HG03064 (cell line): Measurements from ENCODE around the gene CCDC170.
A peak's percentile ranks its signal among the peaks of the same experiment; 100 is the strongest.
"Not testable (repeated sequence)": the region's sequence is repeated elsewhere in the genome, so short reads cannot be mapped to it uniquely, and the experiment has no call there.

Experiments
- ATAC-seq: cut with Tn5 transposase; IDR thresholded peaks from one replicate; pipeline ENCODE4 v1.9.1; 2021; ENCODE audit warnings: low read depth; ENCODE audit not compliant: unreplicated experiment

Gene CCDC170

DNA sequence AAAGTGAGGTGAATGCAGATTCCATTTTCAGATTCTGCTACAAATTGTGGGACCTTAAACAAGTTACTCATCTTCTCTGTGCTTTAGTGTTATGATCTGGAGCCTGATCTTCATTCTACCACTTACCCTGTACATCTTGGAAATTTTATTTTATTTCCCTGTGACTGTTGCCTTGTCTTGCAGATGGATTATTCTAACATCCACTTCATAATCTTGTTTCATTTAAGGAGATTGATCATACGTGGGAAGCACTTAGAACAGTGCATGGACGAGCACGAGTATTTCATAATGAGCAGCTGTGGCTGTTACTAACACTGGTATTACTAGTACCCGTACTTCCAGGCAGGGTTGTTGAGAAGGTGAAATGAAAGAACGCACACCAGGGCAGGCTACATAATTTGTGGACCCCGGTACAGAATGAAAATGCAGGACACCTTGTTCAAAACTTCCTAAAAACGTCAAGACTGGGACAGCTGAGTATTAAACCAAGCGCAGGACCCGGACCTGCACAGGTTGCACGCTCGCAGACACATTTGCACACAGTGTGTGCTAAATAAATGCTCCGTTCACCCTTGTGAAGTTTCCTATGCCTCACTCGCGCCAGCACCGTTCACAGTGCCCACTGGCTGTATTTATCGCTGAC is 535 bp upstream of the CCDC170 start:
- ATAC-seq, result no peak

- ATAC-seq, result no peak
Observed at GRCh38 chr6:151494235-151494935, 568 bp downstream of the CCDC170 start.

GRCh38 chr6:151494936-151495320 is 1.1 kb downstream of the CCDC170 start:
- no peak for ATAC-seq

GRCh38 chr6:151495380-151495779 is 1.6 kb downstream of the CCDC170 start:
- ATAC-seq, result no peak

DNA sequence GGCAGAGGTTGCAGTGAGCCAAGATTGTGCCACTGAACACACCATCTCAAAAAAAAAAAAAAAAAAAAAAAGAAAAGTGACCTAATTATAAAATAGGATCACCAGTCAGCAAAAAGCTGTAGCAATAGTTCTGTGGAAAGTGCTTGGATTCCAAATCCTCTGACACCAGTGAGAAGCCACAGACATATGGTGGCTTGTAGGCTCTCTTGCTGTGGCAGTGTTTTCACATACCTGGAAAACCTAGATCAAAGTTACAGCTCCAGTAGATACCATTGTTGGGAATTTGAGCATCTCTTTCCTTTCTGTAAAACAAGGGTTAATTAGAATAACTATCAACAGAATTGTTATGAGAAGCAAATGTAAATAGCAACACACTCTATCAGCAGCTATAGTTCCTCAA is 4.1 kb downstream of the CCDC170 start:
- ATAC-seq, result no peak

- peak; percentile 84 for ATAC-seq
Observed at GRCh38 chr6:151498327-151498726, 4.5 kb downstream of the CCDC170 start.

DNA sequence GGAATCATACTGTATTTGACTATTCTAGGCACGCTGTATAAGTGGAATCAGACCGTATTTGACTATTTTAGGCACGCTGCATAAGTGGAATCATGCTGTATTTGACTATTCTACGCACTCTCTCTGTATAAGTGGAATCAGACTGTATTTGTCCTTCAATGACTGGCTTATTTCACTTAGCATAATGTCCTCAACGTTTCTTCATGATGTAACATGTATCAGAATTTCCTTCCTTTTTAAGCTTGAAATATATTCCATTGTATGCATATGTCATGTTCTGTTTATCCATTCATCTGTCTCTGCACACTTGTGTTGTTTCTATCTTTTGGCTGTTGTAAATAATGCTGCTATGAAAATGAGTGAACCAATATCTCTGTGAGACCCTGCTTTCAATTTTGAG is 5.7 kb downstream of the CCDC170 start:
- ATAC-seq, result no peak

GRCh38 chr6:151501511-151502136 is 7.8 kb downstream of the CCDC170 start:
- no peak for ATAC-seq

- ATAC-seq, result no peak
Observed at GRCh38 chr6:151502499-151502898, 8.7 kb downstream of the CCDC170 start.

DNA sequence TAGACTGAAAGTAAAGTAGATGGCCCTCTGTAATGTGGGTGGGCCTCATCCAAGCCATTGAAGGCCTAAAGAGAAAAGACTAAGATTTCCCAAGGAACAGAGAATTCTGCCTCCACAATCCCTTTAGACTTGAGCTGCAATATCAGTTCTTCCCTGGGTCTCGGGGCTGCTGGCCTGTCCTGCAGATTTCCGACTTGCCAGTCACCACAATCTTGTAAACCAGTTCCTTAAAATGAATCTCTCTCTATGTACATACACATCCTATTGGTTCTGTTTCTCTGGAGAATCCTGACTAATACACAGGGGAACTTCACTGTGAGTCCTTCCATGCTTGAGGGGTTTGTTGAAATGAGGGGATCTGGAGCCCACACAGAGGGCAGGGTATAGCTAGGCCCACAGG is 12.9 kb downstream of the CCDC170 start:
- ATAC-seq, result no peak

DNA sequence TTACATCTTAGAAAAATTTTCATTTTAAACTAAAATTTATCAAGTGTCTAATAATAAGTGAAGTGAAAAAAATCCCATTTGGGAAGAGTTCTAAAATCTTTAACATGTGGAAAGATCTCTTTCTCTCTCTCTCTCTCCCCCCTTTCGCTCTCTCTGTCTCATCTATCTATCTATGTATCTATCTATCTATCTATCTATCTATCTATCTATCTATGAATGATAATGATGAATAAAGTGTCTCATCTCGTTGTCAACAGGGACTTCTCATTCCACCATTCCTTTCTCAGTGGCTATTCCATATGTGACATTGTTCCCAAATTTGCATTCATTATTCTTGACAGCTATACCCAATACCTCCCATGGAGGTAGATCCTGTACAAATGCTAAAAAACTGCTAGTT is 15.2 kb downstream of the CCDC170 start:
- no peak for ATAC-seq

GRCh38 chr6:151512481-151512880 is 18.7 kb downstream of the CCDC170 start:
- ATAC-seq, result no peak

DNA sequence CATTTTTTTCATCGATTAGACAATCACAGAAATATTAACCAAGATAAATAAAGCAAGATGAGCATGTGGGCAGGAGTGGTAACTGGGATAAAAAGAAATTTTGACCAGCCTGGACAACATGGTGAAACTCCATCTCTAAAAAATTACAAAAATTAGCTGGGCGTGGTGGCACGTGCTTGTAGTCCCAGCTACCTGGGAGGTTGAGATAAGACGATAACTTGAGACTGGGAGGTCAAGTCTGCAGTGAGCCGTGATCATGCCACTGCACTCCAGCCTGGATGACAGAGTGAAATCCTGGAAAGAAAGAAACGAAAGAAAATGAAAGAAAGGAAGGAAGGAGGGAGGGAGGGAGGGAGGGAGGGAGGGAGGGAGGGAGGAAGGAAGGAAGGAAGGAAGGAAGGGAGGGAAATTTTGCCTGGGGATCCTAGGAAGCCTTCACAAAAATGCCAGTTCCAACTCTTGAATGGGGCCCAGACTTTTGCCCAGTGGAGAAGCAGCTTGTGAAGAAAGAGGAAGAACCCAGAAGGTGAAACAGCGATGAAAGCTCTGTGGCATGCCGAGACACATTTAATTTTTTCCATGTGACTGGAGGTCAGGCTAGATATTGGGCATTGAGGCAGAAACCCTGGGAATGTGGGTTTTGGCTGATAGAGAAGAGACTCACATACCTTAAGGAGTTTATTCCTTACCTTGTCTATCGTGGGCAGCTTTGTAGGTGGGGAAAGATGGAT is 20.3 kb downstream of the CCDC170 start:
- ATAC-seq, result no peak

- ATAC-seq, result not testable (repeated sequence)
Observed at GRCh38 chr6:151518992-151519391, 25.2 kb downstream of the CCDC170 start.

DNA sequence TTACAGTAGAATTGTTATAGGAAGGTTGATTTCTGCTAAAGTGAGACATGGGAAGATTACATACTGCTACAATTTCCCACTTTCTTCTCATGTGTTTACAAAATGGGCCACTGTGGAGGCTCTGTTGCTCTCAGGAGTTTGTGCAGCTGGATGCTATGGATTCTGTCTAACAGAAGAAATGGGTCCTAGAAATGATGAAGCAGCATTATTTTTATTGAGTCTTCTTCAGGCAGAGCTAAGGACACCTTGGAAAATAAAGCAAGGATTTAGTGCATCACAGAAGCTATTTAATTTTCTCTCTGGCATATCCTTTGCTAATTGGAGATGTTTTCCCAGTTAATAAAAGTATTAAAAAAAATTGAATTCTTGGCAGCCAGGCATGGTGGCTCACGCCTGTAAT is 29.2 kb downstream of the CCDC170 start:
- no peak for ATAC-seq

- no peak for ATAC-seq
Observed at GRCh38 chr6:151524059-151524458, 30.2 kb downstream of the CCDC170 start.

- ATAC-seq, result no peak
Observed at GRCh38 chr6:151534576-151534975, 40.8 kb downstream of the CCDC170 start.

DNA sequence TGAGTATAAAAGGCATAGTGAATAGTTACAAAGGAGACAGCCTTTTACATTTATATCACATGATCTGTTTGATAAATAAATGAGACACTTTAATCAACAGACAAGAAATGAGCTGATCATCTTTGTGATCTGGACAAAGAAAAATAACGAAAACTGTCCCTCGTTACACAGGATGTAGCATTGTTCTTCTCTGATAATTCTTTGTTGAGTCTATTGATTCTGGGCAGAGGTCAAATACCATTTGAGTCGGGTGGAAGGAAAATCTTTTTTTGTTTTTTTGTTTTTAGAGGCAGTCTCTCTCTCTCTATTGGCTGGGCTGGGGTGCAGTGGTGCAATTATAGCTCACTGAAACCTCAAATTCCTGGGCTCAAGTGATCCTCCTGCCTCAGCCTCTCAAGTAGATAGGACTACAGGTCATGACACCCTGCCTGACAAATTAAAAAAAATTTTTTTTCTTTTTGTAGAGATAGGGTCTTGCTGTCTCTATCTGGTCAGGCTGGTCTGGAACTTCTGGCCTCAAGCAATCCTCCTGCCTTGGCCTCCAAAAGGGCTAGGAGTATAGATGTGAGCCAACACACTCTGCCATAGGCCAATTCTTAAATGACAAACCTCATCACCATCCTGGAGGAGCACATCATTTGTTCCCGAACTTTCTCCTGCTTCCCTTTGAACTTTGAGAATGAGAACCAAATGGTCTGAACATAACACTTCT is 41.8 kb downstream of the CCDC170 start:
- no peak for ATAC-seq

GRCh38 chr6:151536188-151536479 is 42.3 kb downstream of the CCDC170 start:
- ATAC-seq, result no peak

DNA sequence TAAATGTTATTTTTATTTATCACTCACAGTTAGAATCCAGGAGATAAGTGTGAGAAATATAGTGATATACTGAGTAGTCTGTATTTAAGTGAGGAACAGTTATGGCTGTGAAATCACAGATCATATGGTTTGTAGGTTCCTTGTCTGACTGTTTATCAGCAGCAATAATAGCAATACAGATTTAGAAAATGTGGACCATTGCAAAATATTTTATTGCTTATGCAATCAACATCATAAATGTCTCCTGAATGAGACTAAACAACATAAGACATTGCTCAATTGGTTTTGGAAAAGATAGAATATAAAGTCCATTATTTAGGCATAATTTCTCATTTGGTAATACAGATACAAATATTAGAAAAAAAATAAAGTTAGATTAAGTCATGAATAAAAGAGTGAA is 43.7 kb downstream of the CCDC170 start:
- no peak for ATAC-seq
